A549 (cell line): ENCODE measurements around the gene PTPRD. TPM values are rescaled to one million over a fixed set of nuclear protein-coding genes. Genes with fewer than 3 reads are reported as not detected.
A peak's percentile ranks its signal among the peaks of the same experiment; 100 is the strongest.
"Not testable (repeated sequence)": the region's sequence is repeated elsewhere in the genome, so short reads cannot be mapped to it uniquely, and the experiment has no call there.

ENCODE experiments used
- ATAC-seq, 2 experiments: fragments of 200-7000 bp in 1 of 2; fragments of >200 bp in 1 of 2; cut with Nextera tagmentation in 1 of 2; cut with Tn5 transposase in 1 of 2; 3 replicates each; pipeline versions ENCODE4 v1.8.0 to v1.9.1; 2018 to 2020; ENCODE audit warnings: mild to moderate bottlenecking in 1 of 2, moderate library complexity in 1 of 2
- CTCF ChIA-PET: fragments of 300-600 bp; sonication (Branson Sonifier 250); formaldehyde crosslinking; extraction: SDS; loops from one replicate; lab custom pipeline; 2021; ENCODE audit warnings: antibody characterized with exemption, inconsistent platforms; lab: Yijun Ruan, JAX
- POLR2A ChIA-PET: fragments of 350-600 bp; formaldehyde crosslinking; extraction: SDS; loops from one replicate; lab custom pipeline; 2021; ENCODE audit warnings: antibody characterized with exemption, inconsistent platforms; lab: Yijun Ruan, JAX
- DNase-seq, 2 experiments: peaks; one replicate each; pipeline versions ENCODE4 v3.0.0 to v3.0.0-alpha.2; 2011 to 2016; ENCODE audit warnings: low read depth in 1 of 2, low spot score in 1 of 2
- FAIRE-seq: peaks from 2 replicates; lab custom pipeline; 2011; peaks lifted over from hg19 to GRCh38; lab: Jason Lieb, UNC
- H3K27ac ChIP-seq, 2 experiments: fragments of >200 bp; sonication (Bioruptor Twin); formaldehyde crosslinking; 3 replicates each; pipeline ENCODE4 v1.5.1; 2016 to 2017
- H3K4me1 ChIP-seq: fragments of >200 bp; sonication (Bioruptor Twin); formaldehyde crosslinking; 3 replicates; pipeline ENCODE4 v1.6.1; 2016
- H3K4me2 ChIP-seq: fragments of >200 bp; sonication (Bioruptor Twin); formaldehyde crosslinking; 3 replicates; pipeline ENCODE4 v1.6.1; 2016
- H3K4me3 ChIP-seq: fragments of >200 bp; sonication (Bioruptor Twin); formaldehyde crosslinking; 3 replicates; pipeline ENCODE4 v1.5.1; 2016
- H3K9me3 ChIP-seq: fragments of >200 bp; sonication (Bioruptor Twin); formaldehyde crosslinking; 3 replicates; pipeline ENCODE4 v1.6.1; 2016
- BHLHE40 ChIP-seq: IDR thresholded peaks from 2 replicates; pipeline ENCODE4 v1.6.1; 2012; ENCODE audit warnings: low read depth, low read length, inconsistent platforms
- CEBPB ChIP-seq, 2 experiments: fragments of >200 bp in 1 of 2; sonication (Bioruptor Twin) in 1 of 2; formaldehyde crosslinking in 1 of 2; IDR thresholded peaks; 2 replicates each; pipeline ENCODE4 v1.6.1; 2012 to 2016
- CHD2 ChIP-seq: fragments of 150-350 bp; IDR thresholded peaks from 2 replicates; pipeline ENCODE4 v1.6.1; 2014; ENCODE audit warnings: low read length; ENCODE audit not compliant: partially characterized antibody
- EHF ChIP-seq: fragments of 250-450 bp; sonication (Bioruptor Pico); IDR thresholded peaks from 2 replicates; pipeline ENCODE4 v1.5.0; 2020; ENCODE audit warnings: mild to moderate bottlenecking
- ELK1 ChIP-seq: fragments of 150-350 bp; IDR thresholded peaks from 2 replicates; pipeline ENCODE4 v1.6.1; 2014; ENCODE audit warnings: low read depth, mild to moderate bottlenecking, low read length
- EP300 ChIP-seq, 2 experiments: fragments of >200 bp; sonication (Bioruptor Twin); formaldehyde crosslinking; IDR thresholded peaks; 2 replicates in 1 of 2; 3 replicates in 1 of 2; pipeline ENCODE4 v1.6.1; 2016 to 2017
- FOSL2 ChIP-seq, 2 experiments: fragments of 450-650 bp in 1 of 2; fragments of >200 bp in 1 of 2; sonication (Bioruptor Twin) in 1 of 2; formaldehyde crosslinking; IDR thresholded peaks; 2 replicates each; pipeline versions ENCODE4 v1.5.0 to v1.6.1; 2016 to 2020; ENCODE audit warnings: mild to moderate bottlenecking in 1 of 2, moderate library complexity in 1 of 2
- GATA3 ChIP-seq: IDR thresholded peaks from 2 replicates; pipeline ENCODE4 v1.6.1; 2012; ENCODE audit warnings: borderline replicate concordance
- HOXA7 ChIP-seq: fragments of 250-450 bp; sonication (Bioruptor Pico); IDR thresholded peaks from 2 replicates; pipeline ENCODE4 v1.5.0; 2020; ENCODE audit warnings: mild to moderate bottlenecking, moderate library complexity
- HOXB13 ChIP-seq: fragments of 250-450 bp; sonication (Bioruptor Pico); IDR thresholded peaks from 2 replicates; pipeline ENCODE4 v1.5.0; 2020; ENCODE audit warnings: low read depth, mild to moderate bottlenecking, moderate library complexity
- KDM1A ChIP-seq: fragments of 200-600 bp; sonication (generic); IDR thresholded peaks from 2 replicates; pipeline ENCODE4 v1.6.1; 2016; ENCODE audit warnings: low read depth, mild to moderate bottlenecking
- KDM5A ChIP-seq: fragments of 200-600 bp; sonication (generic); IDR thresholded peaks from 2 replicates; pipeline ENCODE4 v1.6.1; 2016; ENCODE audit warnings: antibody characterized with exemption, mild to moderate bottlenecking
- MAFK ChIP-seq: fragments of 450-650 bp; IDR thresholded peaks from 2 replicates; pipeline ENCODE4 v1.6.1; 2014; ENCODE audit not compliant: partially characterized antibody
- MAX ChIP-seq: IDR thresholded peaks from 2 replicates; pipeline ENCODE4 v1.6.1; 2012
- MYC ChIP-seq: IDR thresholded peaks from 2 replicates; pipeline ENCODE4 v1.6.1; 2012; ENCODE audit warnings: mild to moderate bottlenecking, inconsistent platforms, low read length, improper control_type of control experiment, borderline replicate concordance
- NFE2L2 ChIP-seq: fragments of 150-350 bp; conservative IDR thresholded peaks from 2 replicates; pipeline ENCODE4 v1.6.1; 2014; ENCODE audit warnings: low read length
- NPAS2 ChIP-seq: fragments of 250-450 bp; sonication (Bioruptor Pico); IDR thresholded peaks from 2 replicates; pipeline ENCODE4 v1.8.0; 2022; ENCODE audit warnings: mild to moderate bottlenecking, moderate library complexity, borderline replicate concordance
- NR3C1 ChIP-seq: fragments of >200 bp; sonication (Bioruptor Twin); formaldehyde crosslinking; IDR thresholded peaks from 3 replicates; pipeline ENCODE4 v1.6.1; 2017
- PHF8 ChIP-seq: fragments of 200-600 bp; sonication (generic); IDR thresholded peaks from 2 replicates; pipeline ENCODE4 v1.6.1; 2016; ENCODE audit warnings: low read depth, mild to moderate bottlenecking, antibody characterized with exemption, moderate library complexity, borderline replicate concordance
- POLR2AphosphoS2 ChIP-seq: conservative IDR thresholded peaks from 2 replicates; pipeline ENCODE4 v1.6.1; 2012; ENCODE audit warnings: low read length, improper control_type of control experiment, inconsistent platforms
- SREBF2 ChIP-seq: fragments of 450-650 bp; IDR thresholded peaks from 2 replicates; pipeline ENCODE4 v1.6.1; 2014; ENCODE audit warnings: mild to moderate bottlenecking, moderate library complexity
- TFCP2L1 ChIP-seq: fragments of 250-450 bp; sonication (Bioruptor Pico); IDR thresholded peaks from 2 replicates; pipeline ENCODE4 v1.5.0; 2021; ENCODE audit warnings: mild to moderate bottlenecking
- TP53 ChIP-seq: fragments of 250-450 bp; sonication (Bioruptor Pico); IDR thresholded peaks from 2 replicates; pipeline ENCODE4 v1.5.0; 2021; ENCODE audit warnings: mild to moderate bottlenecking, moderate library complexity
- ZFP36 ChIP-seq: fragments of 450-650 bp; IDR thresholded peaks from 2 replicates; pipeline ENCODE4 v1.6.1; 2014; ENCODE audit warnings: borderline replicate concordance; ENCODE audit not compliant: partially characterized antibody
- ZNF302 ChIP-seq: fragments of 250-450 bp; sonication (Bioruptor Pico); IDR thresholded peaks from 2 replicates; pipeline ENCODE4 v1.9.0; 2021; ENCODE audit warnings: inconsistent platforms, mild to moderate bottlenecking, moderate library complexity
- ZSCAN20 ChIP-seq: fragments of 250-450 bp; sonication (Bioruptor Pico); IDR thresholded peaks from 2 replicates; pipeline ENCODE4 v1.8.0; 2022; ENCODE audit warnings: mild to moderate bottlenecking, moderate library complexity
- WGBS: methylation state at CpG from one replicate; pipeline ENCODE4 v1.1.6; 2017; ENCODE audit errors: missing lambda C conversion rate; 5-methylcytosine and 5-hydroxymethylcytosine counted together
- polyA plus RNA-seq, 4 experiments: library from polyadenylated mRNA; depleted of rRNA in 3 of 4; stranded (reverse); fragments of >200 nt; fragmentation: RNase III in 1 of 4; extraction: RNeasy Plus Mini Kit Qiagen cat#74134 plus additional on column Dnase treatment in 1 of 4; gene quantifications; 2 replicates in 3 of 4; 3 replicates in 1 of 4; pipeline ENCODE4 v1.2.3, GENCODE V29; 2011 to 2017
- TF ChIP-seq, protein P1 (sequence below): IDR thresholded peaks from 2 replicates; pipeline ENCODE4 v1.6.1; 2012; ENCODE audit warnings: low read depth, borderline replicate concordance

PTPRD gene
- polyA plus RNA-seq, 2 of the 4 experiments (the other 2 are of a cell fraction): 0.39 to 1.3 TPM

DNA sequence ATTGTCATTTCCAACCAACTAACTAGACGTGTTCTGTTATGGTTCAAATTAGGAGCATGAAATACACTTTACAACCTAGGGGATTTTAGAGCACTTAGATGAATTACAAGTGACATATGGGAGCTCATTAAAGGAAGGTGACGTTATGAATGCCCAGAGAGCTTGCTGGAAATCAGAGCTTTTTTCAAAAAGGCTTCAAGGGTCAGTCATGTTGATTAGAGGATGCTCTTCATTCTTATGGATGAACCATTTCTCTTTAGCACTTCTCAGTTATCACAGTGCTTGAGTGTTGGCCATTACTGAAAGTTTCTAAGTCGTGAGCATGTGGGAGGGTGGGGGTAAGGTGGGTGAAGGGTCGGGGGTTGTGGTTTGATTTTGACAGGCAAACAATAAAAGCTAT, 1567.7 kb downstream of the PTPRD start:
- no peak for ATAC-seq

GRCh38 chr9:9043788-9044187, 1569.0 kb downstream of the PTPRD start:
- DNase-seq, H3K9me3 ChIP-seq, POLR2A ChIA-PET, FAIRE-seq, H3K27ac ChIP-seq, ATAC-seq, H3K4me3 ChIP-seq, H3K4me1 ChIP-seq, H3K4me2 ChIP-seq, CTCF ChIA-PET: not testable (repeated sequence)
- 32% methylated on average over 3 of the region's 3 CpGs for WGBS
- TF ChIP-seq MAFK: peak; percentile 69

More for the DNA sequence above, 1567.7 kb downstream of the PTPRD start:
- CTCF ChIA-PET: no interaction called here
- no peak overlapping the region for H3K4me2 ChIP-seq
- POLR2A ChIA-PET: no interaction called here
- FAIRE-seq (no peak), DNase-seq (no peak)
- H3K4me1 ChIP-seq: no peaks in the 10 kb centered on the region
- H3K27ac ChIP-seq: no peak overlapping the region
- no peak for TF ChIP-seq ELK1
- TF ChIP-seq SREBF2: no peak
- no peak for TF ChIP-seq GATA3
- no peak for TF ChIP-seq CEBPB (IDR thresholded peaks at IDR 0.05)
- no peak for TF ChIP-seq MYC
- no peak for TF ChIP-seq PHF8
- TF ChIP-seq CHD2: no peak
- no peak for TF ChIP-seq NFE2L2
- TF ChIP-seq TFCP2L1 (CRISPR knock-in tag): no peak
- TF ChIP-seq TP53 (CRISPR knock-in tag): no peak
- TF ChIP-seq NR3C1: no peak
- no peak for TF ChIP-seq HOXB13
- no peak for TF ChIP-seq ZFP36
- no peak for TF ChIP-seq ZSCAN20 (CRISPR knock-in tag)
- TF ChIP-seq FOSL2 (IDR thresholded peaks at IDR 0.05): no peak
- no peak for TF ChIP-seq FOSL2 (CRISPR knock-in tag; IDR thresholded peaks at IDR 0.05)
- no peak for TF ChIP-seq KDM5A
- TF ChIP-seq NPAS2 (CRISPR knock-in tag): no peak
- no peak overlapping the region for H3K4me3 ChIP-seq
- H3K9me3 ChIP-seq: no peaks in the 10 kb centered on the region
- WGBS: 4% methylated on average over 4 of the region's 4 CpGs

DNA sequence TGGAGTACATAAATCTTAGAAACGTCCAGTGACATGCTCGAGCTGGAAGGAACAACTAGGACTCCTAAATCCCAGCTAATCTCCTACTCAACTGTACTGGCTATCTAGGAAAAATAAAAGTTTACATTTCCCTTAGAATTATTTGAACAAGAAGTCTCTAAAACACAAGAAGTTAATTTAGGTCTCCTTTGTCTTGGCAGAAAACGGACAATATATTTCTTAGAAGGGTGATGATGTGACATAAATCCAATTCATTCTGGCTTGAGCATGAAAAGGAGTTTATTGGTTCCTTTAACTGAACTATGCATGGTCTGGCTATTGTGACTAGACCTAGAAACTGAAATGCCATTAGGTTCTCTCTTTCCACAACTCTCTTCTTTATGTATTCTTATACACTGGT, 1571.0 kb downstream of the PTPRD start:
- no peak for FAIRE-seq

More for the DNA sequence above, 1571.0 kb downstream of the PTPRD start:
- 2% methylated on average over 3 of the region's 3 CpGs for WGBS
- no peak for ATAC-seq
- DNase-seq: no peak
- ChIA-PET POLR2A (no interaction called here), CTCF (no interaction called here)
- Histone ChIP-seq H3K27ac (no peak overlapping the region), H3K4me2 (no peak overlapping the region), H3K4me3 (no peak overlapping the region), H3K9me3 (no peaks in the 10 kb centered on the region), H3K4me1 (no peaks in the 10 kb centered on the region)
- TF ChIP-seq KDM1A (no peak), POLR2AphosphoS2 (no peak), PHF8 (no peak), MAX (no peak), TFCP2L1 (CRISPR knock-in tag) (no peak), MAFK (no peak), ZNF302 (no peak), EP300 (IDR thresholded peaks at IDR 0.05) (no peak), BHLHE40 (no peak), KDM5A (no peak), HOXA7 (CRISPR knock-in tag) (no peak), ELK1 (no peak), SREBF2 (no peak), TP53 (CRISPR knock-in tag) (no peak), EHF (CRISPR knock-in tag) (no peak)
- TF ChIP-seq, protein P1, sequence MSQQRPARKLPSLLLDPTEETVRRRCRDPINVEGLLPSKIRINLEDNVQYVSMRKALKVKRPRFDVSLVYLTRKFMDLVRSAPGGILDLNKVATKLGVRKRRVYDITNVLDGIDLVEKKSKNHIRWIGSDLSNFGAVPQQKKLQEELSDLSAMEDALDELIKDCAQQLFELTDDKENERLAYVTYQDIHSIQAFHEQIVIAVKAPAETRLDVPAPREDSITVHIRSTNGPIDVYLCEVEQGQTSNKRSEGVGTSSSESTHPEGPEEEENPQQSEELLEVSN: no peak
